ENCODE data around the gene ANKMY1. TPM values are rescaled to one million over a fixed set of nuclear protein-coding genes. Genes with fewer than 3 reads are reported as not detected.

Gene ANKMY1
- 7.6 TPM for total RNA-seq

- DNase-seq, result peak; percentile 30
Measured at GRCh38 chr2:240557808-240558207, at the start of gene ANKMY1. ANKMY1 (minus strand) TSS chr2:240557988; CDS start chr2:240557335, 653 bp downstream.

DNA sequence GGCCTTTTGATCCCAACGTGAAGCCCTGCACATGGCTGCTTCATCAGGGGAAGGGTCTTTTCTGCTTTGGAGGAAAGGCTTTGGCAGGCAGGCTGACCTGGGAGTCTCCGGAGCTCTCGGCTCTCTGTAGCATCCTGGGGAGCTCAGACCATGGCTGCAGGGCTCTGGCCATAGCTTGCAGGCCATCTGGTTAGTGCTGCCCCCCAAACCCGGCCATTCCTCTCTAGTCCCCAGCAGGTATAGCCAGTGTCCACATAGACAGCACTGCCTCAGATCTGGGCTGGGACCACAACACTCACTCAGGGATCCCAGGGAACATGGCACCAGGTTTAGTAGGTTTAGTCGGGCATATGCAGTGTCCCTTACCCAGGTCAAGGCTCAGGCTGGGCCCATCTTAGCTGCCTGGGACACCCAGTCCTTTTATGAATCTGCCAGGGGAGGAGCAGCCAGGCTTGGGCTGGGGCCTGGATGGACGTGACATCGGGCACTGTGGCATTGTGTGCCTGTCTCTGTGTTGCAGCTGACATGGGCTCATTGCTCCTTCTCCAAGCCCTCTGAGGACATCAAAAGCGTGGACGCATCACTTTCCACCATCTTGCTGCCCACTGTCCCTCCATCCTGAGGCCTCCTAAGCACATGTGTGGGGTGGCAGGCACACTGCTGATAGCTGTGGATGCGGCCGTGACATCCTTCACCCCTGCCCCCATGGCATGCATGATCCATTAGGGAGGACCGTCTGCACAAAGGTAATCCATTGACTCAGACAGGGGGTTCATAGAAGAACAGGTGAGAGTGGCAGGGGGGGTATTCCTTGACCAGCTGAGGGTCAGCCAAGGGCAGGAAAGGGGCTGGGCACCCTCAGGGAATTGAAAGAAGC, 48.3 kb upstream of the ANKMY1 start:
- no peak for DNase-seq

DNA sequence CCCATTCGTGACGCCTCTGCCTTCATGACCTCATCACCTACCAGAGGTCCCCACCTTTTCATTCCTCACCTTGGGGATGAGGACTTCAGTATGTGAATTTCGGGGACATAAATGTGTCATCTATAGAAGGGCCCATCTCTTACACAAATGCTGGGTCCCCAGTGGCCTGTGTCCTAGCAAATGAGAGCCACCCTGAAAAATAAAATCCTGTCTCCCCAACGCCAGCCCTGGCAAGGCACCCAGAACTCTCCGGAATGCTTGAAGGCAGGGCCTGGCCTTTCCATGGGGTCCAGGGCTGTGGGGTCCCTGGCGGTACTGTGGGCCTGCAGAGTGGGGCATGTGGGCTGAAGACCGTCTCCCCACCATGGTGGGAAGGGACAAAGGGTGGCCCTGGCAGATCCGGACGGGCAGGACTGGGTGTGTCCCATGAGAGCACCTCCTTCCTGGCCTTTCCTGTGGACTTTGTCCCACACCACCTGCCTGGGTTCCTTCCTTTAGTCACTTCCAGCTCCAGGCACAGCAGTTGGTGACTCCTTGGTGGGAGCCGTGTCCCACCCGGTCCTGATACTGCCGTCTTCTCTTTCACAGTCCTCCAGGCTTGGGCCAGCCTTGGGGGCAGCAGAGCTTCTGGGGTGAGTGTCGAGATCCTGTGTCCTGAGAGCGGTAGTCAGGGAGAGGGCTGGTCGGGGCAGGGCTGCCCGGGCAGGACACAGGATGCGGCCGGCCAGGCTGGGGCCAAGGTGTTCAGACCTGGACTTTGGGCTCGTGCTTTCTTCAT, 47.3 kb upstream of the ANKMY1 start:
- no peak for DNase-seq

DNA sequence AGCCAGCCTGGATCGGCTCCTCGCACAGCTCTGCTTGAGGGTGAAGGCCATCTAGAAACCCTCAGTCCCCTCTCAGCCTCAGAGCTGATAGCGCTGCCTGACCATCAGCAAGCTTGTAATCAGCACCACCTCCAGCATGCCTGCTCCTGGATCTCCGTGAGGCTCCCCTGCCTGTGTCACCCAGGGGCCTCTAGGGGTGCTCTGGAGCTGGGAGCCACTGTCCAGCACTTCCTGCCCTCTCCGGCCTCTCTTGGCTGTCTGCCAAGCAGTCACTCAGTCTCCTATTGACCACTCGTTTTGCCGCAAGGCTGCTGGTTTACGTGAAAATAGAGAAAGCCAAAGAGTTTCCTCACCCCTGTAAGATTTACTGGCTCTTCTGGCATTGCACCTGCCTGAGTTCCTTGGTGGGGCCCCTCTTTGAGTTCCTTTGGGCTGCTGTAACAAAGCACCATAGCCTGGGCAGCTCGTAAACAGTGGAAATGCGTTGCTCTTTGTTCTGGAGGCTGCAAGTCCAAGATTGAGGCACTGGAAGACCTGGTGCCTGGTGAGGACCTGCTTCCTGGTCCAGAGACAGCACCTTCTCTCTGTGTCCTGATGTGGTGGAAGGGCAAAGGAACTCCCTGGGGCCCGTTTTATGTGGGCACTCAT, 46.6 kb upstream of the ANKMY1 start:
- DNase-seq, result no peak

DNA sequence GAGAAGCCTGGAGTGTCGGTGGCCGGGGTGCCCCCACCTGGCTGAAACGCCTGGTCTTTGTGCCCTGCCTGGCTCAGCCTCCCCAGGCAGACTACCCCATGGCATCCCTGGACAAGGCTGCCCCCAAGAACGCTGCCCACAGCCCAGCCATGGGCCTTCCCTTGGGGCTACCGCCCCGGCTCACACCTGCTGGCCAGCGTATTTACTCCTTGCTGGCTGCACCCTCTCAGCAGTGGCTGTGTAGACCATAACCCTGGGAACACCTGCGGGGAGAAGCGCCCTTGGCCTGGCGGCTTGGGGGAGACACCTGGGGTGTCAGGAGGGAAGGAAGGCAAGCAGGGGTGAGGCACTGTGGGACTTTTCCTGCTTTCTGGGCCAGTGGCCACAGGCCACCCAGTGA, 46.1 kb upstream of the ANKMY1 start:
- DNase-seq, result no peak

DNA sequence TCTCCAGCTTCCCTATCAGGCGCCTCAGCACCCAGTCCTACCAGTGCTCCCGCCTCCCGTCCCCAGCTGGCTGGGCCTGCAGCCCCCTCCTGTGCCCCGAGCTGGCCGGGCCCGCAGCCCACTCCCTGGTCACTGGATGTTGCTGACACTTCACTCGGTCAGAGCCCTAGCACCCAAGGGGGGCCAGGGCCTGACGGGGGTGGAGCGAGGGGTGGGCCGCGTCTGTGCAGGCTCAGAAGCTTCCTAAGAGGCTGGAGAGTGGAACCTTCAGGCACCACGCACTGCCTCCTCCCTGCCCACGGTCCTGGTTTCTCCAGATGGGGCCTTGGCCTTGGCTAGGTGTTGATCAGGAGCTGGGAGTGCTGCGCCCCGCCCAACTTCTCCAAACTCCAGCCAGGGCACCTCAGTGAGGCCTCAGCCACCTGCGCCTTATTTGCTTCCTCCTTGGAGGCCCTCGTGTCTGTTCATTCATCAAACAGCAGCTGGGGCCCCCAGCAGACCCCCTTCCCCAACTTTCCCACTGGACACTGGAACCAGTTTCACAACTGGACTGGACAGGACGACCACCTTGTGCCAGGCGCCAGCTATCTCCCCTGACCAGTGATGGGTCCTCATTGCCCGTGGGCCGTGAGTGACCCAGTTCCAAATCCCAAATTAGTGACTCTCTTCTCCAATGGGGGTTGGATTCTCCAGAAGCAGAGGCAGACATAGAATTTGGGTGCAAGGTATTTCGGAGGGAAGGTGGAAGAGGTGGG, 45.5 kb upstream of the ANKMY1 start:
- no peak for DNase-seq

GRCh38 chr2:240602266-240603050, 44.7 kb upstream of the ANKMY1 start:
- no peak for DNase-seq

- no peak for DNase-seq
Measured at GRCh38 chr2:240601831-240602160, 44.0 kb upstream of the ANKMY1 start.

- DNase-seq, result no peak
Measured at GRCh38 chr2:240601061-240601830, 43.5 kb upstream of the ANKMY1 start.

- DNase-seq, result no peak
Measured at GRCh38 chr2:240600451-240600961, 42.7 kb upstream of the ANKMY1 start.

DNA sequence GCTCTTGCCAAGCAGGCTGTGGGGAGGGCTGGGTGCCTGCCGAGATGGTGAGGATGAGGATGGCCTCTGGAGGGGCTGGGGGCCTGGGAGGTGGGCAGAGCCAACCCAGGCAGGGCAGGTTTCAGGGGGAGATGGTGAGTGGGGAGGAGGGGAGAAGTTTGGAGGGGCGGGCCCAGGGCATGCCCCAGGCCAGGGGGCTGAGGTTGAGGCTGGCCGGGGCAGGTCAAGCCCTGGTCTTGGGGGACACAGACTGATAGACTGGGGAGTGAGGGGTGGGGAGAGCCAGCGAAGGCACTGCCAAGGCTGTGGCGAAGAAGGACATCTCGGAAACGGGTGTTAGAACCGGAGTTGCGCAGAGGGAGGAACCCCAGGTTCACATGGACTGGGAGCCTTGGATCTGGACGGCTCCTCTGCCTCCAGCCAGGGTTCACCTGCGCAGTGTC, 41.4 kb upstream of the ANKMY1 start:
- no peak for DNase-seq

- no peak for DNase-seq
Measured at GRCh38 chr2:240598311-240598911, 40.6 kb upstream of the ANKMY1 start.

GRCh38 chr2:240597419-240598181, 39.8 kb upstream of the ANKMY1 start:
- DNase-seq, result no peak

DNA sequence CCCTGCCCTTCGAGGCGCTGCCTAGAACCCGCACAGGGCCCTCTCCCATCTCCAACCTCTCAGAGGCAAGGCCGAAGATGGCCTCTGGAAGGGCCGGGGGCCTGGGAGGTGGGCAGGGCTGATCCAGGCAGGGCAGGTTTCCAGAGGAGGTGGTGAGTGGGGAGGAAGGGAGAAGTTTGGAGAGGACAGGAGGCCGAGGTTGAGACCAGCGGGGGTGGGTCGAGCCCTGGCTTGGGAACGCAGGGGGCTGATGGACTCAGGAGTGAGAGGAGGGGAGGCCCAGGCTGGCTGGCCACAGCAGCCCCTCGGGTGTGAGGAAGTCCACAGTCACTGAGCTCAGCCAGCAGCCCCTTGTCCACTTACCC, 39.2 kb upstream of the ANKMY1 start:
- no peak for DNase-seq

- DNase-seq, result no peak
Measured at GRCh38 chr2:240596491-240596931, 38.7 kb upstream of the ANKMY1 start.

DNA sequence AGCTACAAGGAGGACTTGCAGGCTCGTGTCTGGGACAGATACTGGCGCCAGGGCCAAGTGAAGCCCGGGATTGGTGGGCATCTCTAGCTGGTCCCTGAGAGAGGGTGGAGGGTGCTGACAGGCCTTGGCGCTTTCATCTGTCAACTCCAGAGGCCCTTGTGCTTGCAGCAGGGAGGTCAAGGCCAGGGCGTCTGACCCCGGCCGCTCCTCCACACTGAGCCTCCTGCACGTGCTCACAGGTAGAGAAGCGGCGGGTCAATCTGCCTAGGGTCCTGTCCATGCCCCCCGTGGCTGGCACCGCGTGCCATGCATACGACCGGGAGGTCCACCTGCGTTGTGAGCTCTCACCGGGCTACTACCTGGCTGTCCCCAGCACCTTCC, 38.3 kb upstream of the ANKMY1 start:
- DNase-seq, result no peak

DNA sequence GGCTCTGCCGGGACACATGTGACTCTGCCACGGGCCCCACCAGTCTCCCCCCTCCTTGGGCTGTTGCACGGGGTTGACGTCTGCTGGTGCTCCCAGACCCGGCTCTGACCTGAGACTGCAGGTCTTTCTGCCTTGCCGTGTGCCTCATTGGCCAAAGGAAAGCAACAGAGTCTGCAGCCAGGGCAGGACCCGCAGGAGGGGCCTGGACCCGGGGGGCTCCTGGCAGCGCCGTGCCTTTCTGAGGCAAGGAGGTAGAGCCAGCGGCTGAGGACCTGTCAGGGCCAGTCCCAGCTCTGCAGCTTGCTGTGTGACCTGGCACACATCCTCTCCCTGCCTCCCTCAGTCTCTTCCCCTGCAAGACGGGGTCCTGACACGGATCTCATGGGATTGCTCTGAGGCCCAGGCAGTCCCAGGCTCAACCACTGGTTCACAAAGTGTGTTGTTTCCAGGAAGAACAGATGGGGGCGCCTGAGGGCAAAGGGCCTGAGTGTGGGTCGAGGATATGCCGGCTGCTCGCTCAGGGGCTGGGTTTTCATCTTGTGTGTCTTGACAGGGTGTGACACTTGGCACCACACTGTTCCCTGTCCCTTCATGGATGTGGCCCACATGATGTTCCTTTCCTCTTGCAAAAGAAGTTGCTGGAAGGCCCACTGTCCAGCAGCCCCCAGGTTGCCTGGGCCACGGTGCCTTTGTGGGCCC, 37.7 kb upstream of the ANKMY1 start:
- DNase-seq, result no peak
